Glutamatergic neuron (in vitro differentiated cells): Measurements from ENCODE around the gene PHLDB2. TPM values are rescaled to one million over a fixed set of nuclear protein-coding genes. Genes with fewer than 3 reads are reported as not detected.

Experiments used
- DNase-seq: peaks from one replicate; pipeline ENCODE4 v3.0.0; 2022
- H3K27ac Mint-ChIP-seq: one replicate; pipeline ENCODE4 v1.8.0; 2020; ENCODE audit warnings: mild to moderate bottlenecking, mixed read lengths, inconsistent platforms; ENCODE audit not compliant: unreplicated experiment
- H3K27me3 Mint-ChIP-seq: one replicate; pipeline ENCODE4 v1.8.0; 2020; ENCODE audit warnings: mild to moderate bottlenecking, moderate library complexity, mixed read lengths, inconsistent platforms; ENCODE audit not compliant: unreplicated experiment
- H3K36me3 Mint-ChIP-seq: one replicate; pipeline ENCODE4 v1.8.0; 2020; ENCODE audit warnings: mild to moderate bottlenecking, mixed read lengths, inconsistent platforms; ENCODE audit not compliant: unreplicated experiment
- H3K4me1 Mint-ChIP-seq: one replicate; pipeline ENCODE4 v1.8.0; 2020; ENCODE audit warnings: mild to moderate bottlenecking, low read depth, mixed read lengths, inconsistent platforms; ENCODE audit not compliant: unreplicated experiment
- H3K4me3 Mint-ChIP-seq: one replicate; pipeline ENCODE4 v1.8.0; 2020; ENCODE audit warnings: mild to moderate bottlenecking, mixed read lengths, inconsistent platforms; ENCODE audit not compliant: unreplicated experiment
- H3K9me3 Mint-ChIP-seq: one replicate; pipeline ENCODE4 v1.8.0; 2020; ENCODE audit warnings: mild to moderate bottlenecking, moderate library complexity, mixed read lengths, inconsistent platforms; ENCODE audit not compliant: unreplicated experiment
- total RNA-seq: library from RNA; stranded (reverse); fragmentation: NEBNext Ultra II Directional; extraction: Animal tissue kit (Norgen Biotek cat#: 25700); gene quantifications from one replicate; pipeline ENCODE4 v1.2.1, GENCODE V29; 2021; ENCODE audit not compliant: unreplicated experiment
- TF ChIP-seq, protein P1 (sequence below): fragments of 200-600 bp; sonication (generic); IDR thresholded peaks from one replicate; pipeline ENCODE4 v1.5.0; 2021; ENCODE audit not compliant: partially characterized antibody, unreplicated experiment

Gene PHLDB2
- total RNA-seq, 1 donor from 2014 or later: 18.7 TPM

DNA sequence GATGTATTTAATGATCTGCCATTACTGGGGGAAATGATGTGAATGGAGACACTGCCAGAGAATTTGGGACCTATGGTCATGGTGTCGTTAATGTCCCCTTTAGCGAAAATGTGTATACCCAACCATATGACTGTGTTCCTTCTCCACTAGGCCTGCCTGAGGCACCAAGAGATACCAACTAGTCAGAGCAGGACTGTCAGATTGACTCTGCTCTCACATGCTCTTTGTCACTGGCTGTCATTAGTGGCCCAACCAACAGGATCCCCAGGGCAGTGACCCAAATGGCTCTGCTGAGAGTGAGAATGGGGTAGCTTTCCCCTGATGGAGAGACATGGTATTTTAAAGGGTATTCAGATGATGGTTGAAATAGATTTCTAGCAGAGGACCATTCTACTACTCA, 142.5 kb downstream of the PHLDB2 start:
- H3K27ac Mint-ChIP-seq: peak overlapping the region; percentile 98

DNA sequence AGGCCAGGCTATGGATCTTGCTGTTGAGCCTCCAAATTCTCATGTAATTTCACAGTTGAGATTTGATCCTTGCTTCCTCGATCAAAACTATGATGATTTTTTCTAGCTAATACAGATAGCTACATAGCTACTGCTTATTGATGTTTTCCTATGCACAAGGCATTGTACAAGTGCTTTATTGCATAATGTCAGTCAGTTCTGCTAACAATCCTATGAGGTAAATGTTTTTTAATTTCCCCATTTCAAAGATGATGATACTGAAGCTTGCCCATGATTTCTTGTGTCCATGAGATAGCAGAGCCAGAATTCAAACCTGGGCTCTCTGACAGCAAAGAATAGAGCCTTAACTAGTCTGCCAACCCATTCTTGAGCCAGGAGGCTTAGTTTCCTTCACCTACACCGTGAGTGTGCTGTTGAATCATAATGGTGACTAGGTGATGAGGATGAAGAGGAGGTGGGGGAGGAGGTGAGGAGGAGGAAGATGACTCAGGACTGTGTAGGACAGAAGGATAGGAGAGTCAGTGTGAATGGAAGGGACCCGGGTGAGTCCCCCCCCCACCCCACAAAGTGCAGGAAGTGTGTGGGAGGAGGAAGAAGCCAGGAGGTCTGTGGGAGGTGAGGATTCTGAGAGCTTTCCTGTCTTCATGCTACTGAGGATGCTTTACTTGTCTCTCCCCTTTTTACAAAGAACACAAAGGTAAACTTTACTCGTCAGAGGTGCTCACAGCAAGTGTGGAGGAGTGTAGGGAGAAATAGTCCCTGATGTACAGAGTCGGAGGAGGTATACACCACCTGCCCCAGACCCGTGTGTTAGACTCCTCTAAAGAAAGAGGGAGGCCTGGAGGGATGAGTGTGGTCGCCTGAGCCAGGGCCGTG, 143.3 kb downstream of the PHLDB2 start:
- H3K27me3 Mint-ChIP-seq: peaks cover 20% of the 10 kb centered on the region
- TF ChIP-seq, protein P1, sequence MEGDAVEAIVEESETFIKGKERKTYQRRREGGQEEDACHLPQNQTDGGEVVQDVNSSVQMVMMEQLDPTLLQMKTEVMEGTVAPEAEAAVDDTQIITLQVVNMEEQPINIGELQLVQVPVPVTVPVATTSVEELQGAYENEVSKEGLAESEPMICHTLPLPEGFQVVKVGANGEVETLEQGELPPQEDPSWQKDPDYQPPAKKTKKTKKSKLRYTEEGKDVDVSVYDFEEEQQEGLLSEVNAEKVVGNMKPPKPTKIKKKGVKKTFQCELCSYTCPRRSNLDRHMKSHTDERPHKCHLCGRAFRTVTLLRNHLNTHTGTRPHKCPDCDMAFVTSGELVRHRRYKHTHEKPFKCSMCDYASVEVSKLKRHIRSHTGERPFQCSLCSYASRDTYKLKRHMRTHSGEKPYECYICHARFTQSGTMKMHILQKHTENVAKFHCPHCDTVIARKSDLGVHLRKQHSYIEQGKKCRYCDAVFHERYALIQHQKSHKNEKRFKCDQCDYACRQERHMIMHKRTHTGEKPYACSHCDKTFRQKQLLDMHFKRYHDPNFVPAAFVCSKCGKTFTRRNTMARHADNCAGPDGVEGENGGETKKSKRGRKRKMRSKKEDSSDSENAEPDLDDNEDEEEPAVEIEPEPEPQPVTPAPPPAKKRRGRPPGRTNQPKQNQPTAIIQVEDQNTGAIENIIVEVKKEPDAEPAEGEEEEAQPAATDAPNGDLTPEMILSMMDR: no peak
- H3K27ac Mint-ChIP-seq: peak overlapping the region; percentile 98
- H3K9me3 Mint-ChIP-seq: peaks cover 36% of the 10 kb centered on the region
- H3K36me3 Mint-ChIP-seq: peaks cover 17% of the 10 kb centered on the region
- DNase-seq: no peak
- peaks cover 59% of the 10 kb centered on the region for H3K4me1 Mint-ChIP-seq
- peak overlapping the region; percentile 92 for H3K4me3 Mint-ChIP-seq

More for the DNA sequence above, 142.5 kb downstream of the PHLDB2 start:
- peaks cover 54% of the 10 kb centered on the region for H3K4me1 Mint-ChIP-seq
- no peak for DNase-seq
- H3K4me3 Mint-ChIP-seq: peak overlapping the region; percentile 92
- peaks cover 17% of the 10 kb centered on the region for H3K36me3 Mint-ChIP-seq
- peaks cover 36% of the 10 kb centered on the region for H3K9me3 Mint-ChIP-seq
- TF ChIP-seq, protein P1: no peak
- H3K27me3 Mint-ChIP-seq: peaks cover 20% of the 10 kb centered on the region

DNA sequence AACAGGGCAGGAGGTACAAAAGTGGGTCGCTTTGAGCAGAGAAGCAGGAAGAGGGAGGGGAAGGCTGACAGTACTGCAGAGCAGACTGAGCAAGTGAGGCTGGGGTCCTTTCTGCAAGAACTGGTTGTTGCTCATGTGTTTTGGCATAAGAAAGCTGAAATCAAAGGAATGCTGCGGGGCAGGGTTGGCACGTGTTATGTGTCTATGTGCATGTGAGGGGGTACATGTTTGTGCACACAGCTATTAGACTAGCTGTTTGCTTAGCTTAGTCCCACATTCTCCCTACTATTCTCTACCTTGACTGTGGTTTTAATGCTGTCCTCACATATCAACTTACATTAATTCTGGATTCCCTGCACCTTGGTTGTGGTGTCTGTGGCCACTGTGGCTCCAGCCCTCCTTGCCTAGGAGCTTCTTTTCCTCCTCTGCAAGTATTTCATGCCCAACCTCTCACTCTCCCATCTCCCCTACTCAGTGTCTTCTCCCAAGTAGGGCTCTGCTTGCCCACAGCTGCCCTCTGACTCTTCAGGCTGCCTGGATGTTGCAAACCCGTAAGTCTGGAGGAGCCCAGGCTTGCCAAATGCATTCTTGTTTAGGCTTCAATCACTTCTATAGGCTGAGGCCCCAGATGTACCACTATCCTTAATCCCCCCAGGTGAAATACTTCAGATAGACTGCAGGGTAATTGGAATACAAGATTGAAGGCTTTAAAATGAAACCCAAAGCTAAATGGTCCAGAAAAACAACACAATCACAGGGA, 144.4 kb downstream of the PHLDB2 start:
- Mint-ChIP-seq H3K9me3 (peaks cover 36% of the 10 kb centered on the region), H3K27ac (peak overlapping the region; percentile 98), H3K4me1 (peaks cover 57% of the 10 kb centered on the region), H3K4me3 (peak overlapping the region; percentile 92), H3K27me3 (peaks cover 18% of the 10 kb centered on the region), H3K36me3 (peaks cover 17% of the 10 kb centered on the region)
- TF ChIP-seq, protein P1: no peak
- DNase-seq: no peak

DNA sequence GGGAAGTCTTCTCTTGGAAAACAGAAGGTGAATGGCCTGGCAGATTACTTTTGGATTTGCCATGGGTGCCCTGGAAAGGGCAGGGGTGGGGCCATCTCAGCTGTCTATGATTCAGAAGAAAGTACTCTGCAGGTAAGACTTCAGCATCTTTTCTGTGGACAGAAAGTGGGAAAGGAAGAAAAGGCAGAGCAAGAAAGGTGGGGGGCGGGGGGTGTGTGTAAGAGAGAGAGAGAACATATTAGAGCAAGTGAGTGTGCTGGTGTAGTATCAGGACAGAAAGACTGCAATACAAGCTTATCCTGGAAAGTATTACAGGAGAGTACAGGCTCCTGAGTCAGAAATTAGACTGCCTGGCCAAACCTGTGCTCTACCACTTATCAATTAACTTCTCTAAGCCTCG, 145.1 kb downstream of the PHLDB2 start:
- H3K27ac Mint-ChIP-seq: peak overlapping the region; percentile 98
- peaks cover 31% of the 10 kb centered on the region for H3K9me3 Mint-ChIP-seq

More for the DNA sequence above, 145.1 kb downstream of the PHLDB2 start:
- H3K27me3 Mint-ChIP-seq: peaks cover 13% of the 10 kb centered on the region
- peaks cover 63% of the 10 kb centered on the region for H3K4me1 Mint-ChIP-seq
- no peak for DNase-seq
- peaks cover 17% of the 10 kb centered on the region for H3K36me3 Mint-ChIP-seq
- H3K4me3 Mint-ChIP-seq: peak overlapping the region; percentile 92
- TF ChIP-seq, protein P1: no peak
